NCI-H2171 (cell line): ENCODE results near the gene CAMK2D.

ENCODE experiments used
- DNase-seq: peaks from one replicate; lab custom pipeline; 2025; lab: John Stamatoyannopoulos, UW

CAMK2D gene

DNA sequence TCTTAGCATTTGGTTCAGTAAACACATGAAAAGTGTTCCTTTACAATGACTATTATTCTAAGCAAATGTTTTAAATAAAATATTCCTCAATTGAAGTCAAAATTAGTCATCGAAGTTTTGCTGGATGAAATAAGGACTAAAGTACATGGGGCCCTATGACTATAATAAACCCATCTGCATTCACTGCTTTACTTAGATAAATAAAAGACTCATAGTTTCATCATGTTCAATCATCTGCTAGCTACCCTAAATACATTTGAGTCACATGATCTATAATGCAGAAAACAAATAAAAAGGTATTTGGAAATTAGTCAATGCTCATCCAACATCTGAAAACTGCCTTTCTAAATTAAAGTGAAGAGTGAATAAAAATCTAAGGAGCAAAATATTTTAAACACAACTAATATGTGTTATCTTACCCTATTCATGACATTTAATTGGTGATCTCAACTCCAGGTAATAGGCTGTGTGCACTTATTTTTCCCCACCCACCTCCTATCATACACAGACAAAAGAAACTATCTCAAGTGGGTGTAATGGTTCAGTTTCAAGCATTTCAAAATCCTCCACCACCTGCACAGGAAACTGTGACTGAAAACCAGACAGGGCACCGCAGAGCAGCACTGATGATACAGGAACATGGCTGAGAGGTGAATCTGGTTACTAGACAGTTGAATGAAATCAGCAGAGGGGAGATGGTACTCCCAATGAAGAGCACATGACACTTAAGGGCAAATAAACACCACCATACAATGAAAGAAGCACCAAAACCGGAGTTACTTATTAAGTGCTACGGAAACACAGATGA is 78.6 kb downstream of the CAMK2D start:
- DNase-seq: no peak

DNA sequence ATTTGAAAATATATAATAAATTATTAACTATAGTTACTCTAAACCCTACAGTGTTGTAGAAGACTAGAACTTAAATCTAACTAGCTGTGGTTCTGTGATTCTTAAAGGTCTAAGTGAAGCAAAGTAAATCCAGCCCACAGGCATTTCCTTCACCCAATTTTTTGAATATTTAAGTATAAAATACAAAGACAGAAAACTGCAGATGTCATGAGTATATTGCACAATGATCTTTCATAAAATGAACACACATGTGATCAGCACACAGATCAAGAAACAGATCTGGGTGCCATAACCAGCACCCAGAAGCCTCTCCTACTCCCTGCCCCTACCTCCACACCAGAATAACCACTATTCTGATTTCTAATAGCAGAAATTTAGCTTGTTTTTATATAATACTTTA is 82.9 kb downstream of the CAMK2D start:
- DNase-seq: no peak

DNA sequence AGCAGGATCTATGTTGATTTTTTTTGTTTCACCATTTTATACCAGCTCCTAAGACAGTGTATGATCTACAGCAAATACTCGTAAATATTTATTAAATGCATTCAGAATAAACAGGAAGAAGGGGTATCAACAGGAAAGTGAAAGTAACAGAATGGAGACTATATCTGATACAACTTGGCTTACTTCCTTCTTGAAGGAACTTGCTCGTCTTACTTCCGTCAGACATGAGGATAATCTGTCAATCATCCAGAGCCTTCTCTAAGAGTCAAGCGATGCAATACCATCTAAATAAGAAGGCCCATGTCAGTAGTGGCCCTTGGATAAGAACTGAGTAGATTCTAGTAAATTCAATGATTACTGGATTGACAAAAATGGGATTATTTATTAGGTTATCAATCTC is 84.2 kb downstream of the CAMK2D start:
- no peak for DNase-seq

DNA sequence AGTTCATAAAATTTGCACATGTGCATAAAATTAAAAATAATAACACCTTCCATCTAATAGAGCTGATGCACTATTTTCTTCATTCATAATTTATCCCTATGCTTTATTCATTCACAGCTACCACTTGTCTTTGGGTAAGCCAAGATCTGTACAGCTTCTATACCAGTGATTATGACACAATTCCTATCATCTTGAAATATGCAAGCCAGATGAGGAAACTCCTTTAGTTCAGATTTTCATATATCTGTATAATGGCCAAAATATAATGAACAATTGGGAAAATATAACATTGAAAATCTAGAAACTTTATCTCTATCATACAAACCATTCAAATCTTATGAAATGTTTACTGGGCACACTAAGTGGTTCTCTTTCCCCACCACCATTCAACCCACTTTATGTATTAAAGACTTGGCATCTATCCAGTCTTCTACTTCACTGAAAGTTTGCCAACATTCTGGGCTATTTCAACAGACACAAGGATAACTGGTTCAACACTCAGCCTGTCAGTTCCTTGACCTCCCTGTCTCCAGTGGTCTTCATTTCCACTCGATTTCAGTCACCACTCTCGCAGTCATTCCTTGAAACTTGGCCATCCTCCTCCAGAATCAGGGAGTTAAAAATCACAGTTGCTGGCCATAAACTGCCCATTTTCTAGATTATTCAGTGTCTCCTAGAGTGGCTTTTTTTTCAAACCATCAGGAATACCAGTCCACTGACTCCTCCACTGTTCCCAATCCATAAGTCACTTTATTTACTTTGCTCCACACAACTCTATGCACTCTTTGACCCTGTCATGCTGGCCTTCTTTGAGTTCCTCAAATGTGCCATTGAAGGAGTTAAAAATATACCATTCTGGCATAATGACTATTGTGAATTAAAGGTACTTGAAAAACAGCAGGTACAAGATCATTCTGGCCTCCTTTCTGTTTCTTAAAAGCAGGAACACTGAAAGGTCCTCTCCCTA is 85.5 kb downstream of the CAMK2D start:
- no peak for DNase-seq

DNA sequence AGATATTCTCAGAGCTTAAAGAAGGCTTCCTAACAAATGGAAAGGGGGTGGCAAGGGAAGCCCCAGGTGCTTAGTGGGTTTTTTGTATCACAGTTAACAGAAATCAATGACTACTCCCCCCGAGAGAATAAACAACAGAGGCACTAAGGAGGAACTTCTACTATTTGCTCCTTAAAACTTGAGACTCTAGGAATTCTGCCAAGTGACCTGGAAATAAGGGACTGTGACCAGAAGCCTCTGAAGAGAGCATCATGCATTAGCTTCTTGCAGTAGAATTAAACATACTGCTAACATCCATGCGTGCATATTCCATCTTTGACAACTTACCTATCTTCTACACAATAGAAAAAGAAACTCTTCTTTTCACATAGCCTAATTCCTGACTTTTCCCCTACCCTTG is 86.8 kb downstream of the CAMK2D start:
- no peak for DNase-seq

DNA sequence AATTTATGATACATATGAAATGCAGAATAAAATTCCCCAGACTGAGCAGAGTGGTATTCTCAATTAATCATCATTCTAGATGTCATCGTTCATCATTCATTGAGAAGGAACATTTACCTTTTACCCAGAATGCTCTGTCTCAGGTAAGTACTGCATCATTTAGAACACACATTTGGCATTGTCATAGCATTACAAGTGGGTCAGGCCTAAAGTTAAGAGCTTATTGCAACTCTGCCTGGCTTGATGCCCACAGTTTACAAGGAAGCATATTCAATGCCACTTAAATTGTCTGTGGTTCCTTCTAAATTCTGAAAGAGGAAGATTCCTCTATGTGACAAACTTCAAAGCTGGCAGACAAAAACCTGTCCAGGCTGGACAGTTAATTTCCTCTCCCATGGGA is 87.3 kb downstream of the CAMK2D start:
- DNase-seq: no peak

DNA sequence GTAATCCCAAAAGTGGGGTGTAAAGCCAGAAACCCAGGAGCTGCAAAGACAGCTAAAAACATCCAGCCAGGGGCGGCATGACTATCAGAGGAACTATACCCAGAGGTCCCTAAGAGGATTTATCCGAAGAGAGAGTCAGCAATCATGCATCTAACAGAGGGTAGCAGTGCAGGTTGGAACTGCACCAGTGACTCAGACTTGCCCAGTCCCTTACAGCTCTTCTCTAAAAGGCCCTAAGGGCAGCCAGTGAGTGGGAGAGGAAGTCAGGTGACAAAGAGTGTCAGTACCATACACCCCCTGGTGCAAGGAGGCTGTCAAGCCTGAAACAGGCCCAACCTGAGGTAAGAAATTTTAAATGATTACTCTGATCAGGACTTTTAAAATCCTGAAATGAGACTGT is 88.1 kb downstream of the CAMK2D start:
- no peak for DNase-seq

DNA sequence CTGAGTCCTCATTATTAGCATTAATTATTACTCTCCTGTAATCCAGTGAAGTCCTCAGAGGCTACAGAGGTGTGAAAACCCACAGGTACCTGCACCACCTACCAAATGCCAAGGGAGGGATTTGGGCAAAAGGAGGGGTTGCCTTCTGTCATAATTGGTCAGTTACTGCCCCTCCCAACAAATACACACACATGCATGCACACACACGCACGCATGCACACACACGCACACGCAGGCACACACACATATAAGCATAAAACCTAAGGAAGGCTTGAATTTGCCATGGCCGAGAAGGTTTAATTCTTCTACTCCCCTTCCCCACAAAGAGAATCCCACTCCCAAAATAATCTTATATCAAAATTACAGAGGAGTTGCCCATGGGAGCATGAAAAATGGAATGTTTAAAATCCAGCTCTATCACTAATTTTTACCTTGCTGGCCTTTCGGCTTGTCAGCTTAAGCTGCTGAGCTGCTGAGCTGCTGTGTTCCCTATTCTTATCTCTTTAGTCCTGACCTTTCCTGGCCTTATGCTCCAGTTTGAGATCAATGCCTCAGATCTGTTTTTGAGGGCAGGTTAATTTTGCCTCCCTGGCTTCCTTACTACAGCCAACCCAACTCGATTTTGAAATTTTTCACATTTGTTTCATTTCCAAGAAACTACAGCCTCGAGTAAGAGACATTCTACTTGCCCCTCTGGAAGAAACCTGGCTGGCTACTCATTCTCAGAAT is 95.0 kb downstream of the CAMK2D start:
- no peak for DNase-seq

DNA sequence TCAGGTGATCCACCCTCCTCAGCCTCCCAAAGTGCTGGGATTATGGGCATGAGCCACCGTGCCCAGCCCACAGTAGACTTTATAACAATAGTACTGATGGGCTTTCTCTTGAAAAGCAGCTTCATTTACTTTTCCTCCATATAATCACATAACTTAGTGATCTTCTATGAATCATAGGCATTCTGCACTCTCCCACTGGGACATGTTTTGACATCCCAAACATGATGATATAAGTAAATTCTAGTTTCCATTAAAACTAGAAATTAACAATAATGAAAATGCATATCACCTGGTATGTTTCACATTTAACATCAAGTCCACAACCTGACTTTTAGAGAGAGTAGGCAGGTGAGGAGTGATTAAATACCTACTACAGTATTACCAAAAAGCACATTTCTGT is 96.5 kb downstream of the CAMK2D start:
- DNase-seq: no peak

DNA sequence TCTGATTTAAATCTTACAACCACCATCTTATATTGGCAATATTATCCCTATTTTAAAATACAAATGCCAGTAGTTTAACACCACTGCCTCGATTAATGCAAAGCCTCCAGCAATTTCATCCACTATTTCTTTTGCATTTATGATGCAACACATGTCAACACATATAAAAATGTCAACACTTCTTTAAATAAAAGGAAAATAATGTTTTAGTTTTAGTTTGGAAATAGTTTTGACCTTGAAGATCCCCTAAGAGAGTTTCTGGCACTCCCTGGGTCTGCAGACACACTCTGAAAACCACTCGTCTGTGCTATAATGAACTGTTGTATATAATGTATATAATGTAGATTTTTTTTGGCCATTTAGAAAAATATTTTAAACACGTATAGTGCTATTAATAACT is 99.0 kb downstream of the CAMK2D start:
- DNase-seq: no peak

DNA sequence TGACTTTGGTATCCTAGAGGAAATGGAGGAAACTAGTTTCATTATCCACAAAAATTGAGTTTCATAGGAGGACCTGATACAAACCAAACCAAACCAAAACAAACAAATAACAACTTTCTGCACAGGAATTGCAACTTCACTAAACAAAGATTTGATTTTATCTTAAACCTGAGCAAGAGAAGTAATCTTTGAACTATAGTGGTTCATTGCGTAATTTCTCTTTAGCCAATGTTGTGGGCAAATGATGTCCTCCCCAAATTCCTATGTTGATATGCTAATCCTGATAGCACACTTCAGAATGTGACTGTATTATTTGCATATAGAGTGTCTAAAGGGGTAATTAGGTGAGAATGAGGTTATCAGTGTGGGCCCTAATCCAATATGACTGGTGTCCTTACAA is 102.4 kb downstream of the CAMK2D start:
- DNase-seq: no peak

DNA sequence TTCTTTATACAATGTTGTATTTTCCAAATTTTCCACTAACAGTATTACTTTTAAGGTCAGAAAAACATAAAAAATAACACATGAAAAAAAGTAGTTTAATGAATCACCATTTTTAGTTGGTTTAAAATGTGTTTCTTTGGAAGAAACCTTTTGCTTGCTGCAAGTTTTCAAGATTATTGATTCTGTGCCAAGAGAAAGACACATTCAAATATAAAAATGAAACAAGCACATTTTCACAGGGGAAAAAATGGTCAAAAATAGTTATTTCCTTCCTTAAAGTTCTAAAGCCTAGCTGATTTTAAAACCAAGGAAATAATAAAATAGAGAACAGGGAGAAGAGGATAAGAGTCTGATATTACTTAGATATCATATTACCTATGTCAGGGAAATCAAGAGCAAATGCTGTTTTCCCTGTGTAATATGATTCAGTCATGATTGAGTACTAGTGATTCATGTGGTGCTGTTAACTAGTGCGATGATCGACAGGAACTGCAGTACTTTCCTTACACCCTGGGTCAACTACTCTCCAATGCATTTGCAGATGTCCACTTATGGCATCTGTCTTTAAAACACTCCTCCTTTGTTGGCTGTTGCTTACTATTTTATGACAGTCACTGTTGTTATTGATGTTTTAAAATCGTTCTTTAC is 103.8 kb downstream of the CAMK2D start:
- no peak for DNase-seq

DNA sequence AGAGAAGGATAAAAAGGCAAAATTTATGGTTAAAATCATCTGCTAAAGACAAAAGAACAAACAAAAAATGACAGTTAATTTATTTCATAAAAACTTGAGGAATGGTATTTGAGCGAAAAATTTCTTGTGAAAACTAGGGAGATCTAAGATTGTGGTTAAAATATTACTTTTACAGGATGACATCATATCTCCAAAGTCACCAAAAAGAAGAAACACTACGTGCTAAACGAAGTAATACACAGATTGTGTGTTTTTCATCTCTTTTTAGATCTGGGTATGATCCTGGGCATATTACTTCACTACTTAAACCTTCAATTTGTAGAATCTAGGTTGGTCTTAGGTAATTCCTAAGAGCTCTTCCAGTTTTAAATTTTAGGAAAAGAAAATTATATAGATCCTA is 107.7 kb downstream of the CAMK2D start:
- no peak for DNase-seq

DNA sequence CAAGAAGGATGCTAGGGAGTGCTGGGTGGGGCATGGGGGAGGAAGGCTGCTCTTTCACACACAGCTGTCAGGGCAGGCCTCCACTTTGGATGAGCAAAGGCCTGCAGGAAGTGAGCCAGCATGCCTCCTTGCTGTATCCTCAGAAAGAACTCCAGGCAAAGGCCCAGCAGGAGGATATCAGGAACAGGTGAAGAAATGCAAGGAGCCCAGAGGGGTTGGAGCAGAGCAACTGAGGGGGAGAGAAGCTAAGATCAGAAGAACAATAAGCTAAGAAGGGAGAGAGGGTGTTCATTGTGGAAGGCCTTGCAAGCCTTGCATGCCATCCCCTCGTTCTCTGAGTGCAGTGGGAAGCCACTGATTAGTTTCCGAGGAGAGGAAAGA is 115.1 kb downstream of the CAMK2D start:
- DNase-seq: no peak

DNA sequence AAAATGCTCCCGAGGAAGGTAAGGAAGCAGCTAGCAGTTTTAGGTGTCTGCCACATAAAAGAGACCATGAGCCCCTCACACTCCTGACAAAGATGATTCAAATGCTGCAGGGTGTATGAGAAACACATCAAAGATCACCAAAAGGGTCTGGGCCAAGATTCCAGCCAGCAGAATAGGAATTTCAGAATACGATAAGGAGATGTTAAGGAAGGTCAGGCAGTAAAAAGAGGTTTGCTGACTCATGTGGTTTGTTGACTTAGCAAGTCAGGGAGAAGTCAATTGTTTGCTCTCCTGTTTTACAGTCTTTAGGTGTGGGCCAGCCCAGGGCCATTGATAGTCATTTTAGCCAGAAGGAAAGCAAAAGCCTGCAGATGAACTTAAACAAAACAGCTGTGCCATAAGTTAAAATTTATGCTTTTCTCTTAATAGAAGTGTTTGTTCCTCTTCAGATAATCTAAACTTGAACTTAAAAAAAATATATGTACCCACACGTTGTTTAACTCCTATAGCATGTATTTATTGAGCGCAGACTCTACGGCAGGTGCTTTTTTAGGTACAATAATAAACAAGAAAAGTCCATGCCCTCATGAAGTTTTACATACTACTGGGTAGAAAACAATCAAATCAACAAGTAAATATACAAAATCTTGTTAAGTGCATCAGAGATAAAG is 115.6 kb downstream of the CAMK2D start:
- DNase-seq: no peak

DNA sequence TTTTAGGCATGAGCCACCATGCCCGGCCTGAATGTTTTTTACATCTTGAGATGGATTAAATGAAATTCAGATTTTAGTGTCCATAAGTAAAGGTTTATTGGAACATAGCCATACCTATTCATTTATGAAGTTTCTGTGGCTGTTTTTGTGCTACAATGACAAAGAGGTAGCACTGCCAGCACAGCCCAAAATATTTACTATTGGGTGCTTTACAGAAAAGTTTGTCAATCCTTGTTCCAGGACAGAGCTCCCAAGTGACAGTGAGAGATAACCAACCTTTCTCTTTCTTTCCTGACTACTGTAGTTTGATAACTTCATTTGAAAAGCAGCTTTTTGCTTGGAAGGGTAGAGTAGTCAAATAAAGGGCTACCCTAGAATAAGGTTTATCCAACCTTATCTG is 116.2 kb downstream of the CAMK2D start:
- DNase-seq: no peak

DNA sequence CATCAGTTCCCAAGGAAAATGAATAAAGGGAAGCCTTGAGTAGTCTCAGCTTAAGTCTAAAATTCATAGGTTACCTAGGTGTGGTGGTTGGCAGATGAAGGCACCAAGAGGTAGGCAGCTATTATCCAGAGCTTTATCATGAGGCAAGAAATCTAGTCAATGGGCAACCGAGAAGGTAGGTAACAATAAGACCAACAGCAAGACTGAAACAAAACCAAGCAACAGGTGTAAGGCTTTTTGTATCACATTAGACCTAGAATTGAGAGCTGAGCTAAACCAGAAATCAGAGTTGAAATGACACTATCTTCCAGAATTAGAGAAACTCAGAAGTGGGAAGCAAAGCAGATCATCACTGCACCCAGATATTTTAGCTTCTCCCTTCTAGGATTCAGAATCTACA is 117.1 kb downstream of the CAMK2D start:
- DNase-seq: no peak

DNA sequence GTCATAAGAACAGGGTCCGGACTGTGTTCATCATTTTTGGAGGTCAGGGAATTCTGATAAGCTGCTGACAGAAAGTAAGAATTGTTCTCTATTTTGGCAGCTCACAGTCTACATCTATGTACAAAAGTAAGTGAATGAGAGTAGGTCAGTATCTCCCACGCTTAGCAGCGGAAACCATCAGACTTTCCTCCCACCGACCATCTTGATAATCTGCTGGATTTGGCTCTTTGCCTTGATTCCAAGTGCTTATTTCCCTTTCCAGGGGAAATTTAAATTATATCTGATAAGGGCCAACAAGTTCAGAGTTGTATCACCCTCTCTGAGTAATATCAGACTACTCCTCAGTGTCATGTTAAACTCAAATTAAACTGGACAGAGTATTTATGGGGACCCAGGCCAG is 118.0 kb downstream of the CAMK2D start:
- DNase-seq: no peak

DNA sequence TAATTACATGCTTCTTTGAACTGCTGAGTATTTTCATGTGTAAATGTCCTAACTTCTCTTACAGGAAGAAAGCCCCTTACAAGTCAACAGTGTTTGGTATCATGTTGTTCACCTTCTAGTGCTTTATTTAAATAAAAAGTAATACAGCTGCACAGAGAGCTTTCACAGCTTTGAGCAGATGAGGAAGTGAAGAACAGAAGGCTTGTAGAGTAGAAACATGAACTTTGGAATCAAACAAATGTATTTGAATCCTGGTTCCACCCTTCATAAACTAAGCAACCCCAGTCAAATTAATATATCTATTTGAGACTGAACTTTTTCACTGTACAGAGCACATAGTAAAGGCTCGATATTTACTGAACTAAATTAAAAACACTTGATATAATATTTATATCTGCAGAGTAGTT is 120.5 kb downstream of the CAMK2D start:
- DNase-seq: no peak

DNA sequence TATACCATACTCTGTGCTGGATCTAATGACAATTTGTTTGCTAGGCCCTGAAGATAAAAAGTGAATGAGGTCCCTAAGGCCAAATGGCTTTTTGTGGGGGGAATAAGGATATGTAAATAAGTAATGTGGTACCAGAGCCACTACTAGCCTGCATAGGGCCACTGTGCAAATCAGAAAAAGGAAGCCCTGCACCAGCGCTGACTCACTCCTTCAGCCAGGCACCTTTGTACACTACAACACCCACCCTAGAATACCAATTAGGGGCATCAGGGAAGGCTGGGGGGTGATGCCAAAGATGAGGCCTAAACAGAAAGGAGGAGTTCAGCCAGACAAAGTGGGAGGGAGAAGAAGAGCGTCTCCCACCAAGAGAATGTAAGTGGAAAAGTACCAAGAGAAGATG is 122.2 kb downstream of the CAMK2D start:
- DNase-seq: no peak

DNA sequence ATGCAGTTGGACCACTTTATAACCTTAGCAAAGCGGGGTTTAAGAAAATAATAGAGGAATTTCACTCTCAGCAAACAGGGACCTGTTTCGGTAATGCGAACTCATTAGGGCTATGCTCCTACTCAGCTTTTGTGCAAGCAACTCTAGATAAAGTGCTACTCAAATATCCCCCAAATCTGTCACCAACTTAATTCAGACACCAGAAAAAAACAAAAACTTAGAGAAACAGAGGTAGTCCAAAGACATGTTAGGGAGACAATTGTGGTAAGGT is 123.0 kb downstream of the CAMK2D start:
- DNase-seq: no peak
